GM18519 (cell line): Measurements from ENCODE around the gene RPGR.

ENCODE experiments used
- ATAC-seq: cut with Tn5 transposase; IDR thresholded peaks from one replicate; pipeline ENCODE4 v1.9.1; 2021; ENCODE audit warnings: mild to moderate bottlenecking, moderate library complexity; ENCODE audit not compliant: unreplicated experiment, low FRiP score

The RPGR gene

GRCh38 chrX:38268011-38268410 is 59.3 kb downstream of the RPGR start:
- ATAC-seq, result no peak

DNA sequence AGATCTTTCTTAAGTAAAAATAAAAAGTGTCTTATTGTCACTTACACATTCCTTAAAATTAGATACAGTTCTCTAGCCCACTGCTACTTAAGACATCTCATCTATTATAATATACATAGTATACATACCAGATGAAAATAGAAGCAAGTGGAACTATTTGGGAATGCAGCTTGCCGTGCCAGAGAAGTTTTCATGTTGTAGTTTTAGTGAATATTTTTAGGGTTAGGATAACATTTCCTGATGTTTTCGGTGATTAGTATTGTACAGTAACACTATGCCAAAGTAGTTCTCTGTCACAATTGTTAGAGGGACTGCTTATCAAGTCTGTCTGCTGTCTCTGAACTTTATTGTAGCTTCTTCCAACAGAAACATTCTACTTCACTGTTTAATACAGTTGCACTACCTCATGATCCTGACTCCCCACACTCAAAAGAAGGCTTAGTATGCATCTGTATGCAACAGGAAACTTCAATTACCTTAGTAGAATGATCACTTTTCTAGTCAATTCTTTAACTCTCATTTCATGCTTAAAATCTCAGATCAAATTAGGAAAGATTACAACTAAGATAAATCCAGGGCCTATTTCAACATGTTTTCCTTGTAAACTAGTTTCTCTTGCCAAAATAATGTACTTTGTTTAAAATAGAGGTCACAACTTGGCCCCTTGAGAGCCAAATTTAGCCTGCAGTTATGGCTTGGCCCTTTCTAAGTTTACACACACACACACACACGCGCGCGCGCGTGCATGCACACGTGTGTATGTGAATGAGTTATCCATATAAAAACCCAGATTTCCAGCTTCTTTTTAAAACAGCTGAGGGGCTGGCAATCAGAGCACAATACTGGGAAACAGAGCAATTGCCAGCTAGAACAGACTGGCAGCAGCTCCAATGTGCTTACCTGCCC is 64.3 kb downstream of the RPGR start:
- no peak for ATAC-seq

DNA sequence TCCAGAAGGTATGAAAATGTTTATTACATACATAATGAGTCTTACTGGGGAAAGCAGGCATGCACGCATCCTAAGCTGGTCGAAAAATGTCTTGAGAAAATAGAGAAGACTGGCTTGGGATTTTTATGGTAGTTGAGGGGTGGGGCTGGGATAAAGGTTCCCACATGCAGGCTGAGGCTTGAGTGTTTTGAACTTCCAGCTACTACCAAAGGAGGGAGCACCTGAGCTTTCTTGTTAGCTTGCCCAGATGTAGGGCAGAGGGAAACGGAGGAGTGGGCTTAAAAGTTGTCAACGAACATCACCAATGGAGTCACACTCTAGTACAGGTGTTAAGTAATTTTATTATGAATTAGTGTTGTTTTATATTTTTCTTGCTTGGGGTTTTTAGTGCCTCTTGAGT is 67.1 kb downstream of the RPGR start:
- no peak for ATAC-seq

DNA sequence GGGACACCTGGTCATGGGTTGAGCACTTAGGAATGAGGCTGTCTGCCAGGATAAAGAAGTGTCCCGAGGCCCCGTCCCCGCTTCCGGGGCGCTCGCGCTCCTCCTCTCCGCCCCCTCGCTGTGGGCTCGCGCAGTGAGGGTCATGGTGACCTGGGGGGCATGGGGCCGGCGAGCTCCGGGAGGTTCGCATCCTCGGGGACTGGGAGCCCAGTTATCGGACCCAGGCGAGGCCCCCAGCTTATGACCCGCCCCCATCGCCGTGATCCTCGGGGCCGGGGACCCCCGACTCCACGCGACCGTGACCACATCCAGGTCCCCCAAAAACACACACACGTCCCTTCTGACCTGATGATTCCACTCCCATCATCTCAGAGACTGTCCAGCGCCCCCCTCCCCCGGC is 71.3 kb downstream of the RPGR start:
- no peak for ATAC-seq

- no peak for ATAC-seq
These were observed 77.3 kb downstream of the RPGR start for GRCh38 chrX:38249965-38250364.

DNA sequence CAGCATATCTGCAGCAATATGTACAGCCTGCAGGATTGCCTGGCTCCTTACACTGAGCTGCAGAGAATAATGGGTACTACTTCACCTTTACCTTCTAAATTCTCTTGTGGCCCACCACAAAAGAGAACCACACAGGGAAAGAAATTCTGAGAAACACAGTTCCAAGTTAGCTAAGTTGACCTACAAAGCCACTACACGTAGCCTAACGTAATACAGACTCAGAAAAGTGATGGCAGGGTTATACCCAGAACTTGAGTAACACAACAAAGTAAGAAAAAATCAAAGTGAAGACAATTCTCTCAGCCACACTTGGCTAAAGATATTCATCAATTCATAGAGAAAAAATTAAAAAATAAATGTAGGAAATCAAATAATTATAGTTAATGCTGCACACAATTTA is 80.3 kb downstream of the RPGR start:
- no peak for ATAC-seq

GRCh38 chrX:38240541-38240940 is 86.8 kb downstream of the RPGR start:
- ATAC-seq, result no peak

DNA sequence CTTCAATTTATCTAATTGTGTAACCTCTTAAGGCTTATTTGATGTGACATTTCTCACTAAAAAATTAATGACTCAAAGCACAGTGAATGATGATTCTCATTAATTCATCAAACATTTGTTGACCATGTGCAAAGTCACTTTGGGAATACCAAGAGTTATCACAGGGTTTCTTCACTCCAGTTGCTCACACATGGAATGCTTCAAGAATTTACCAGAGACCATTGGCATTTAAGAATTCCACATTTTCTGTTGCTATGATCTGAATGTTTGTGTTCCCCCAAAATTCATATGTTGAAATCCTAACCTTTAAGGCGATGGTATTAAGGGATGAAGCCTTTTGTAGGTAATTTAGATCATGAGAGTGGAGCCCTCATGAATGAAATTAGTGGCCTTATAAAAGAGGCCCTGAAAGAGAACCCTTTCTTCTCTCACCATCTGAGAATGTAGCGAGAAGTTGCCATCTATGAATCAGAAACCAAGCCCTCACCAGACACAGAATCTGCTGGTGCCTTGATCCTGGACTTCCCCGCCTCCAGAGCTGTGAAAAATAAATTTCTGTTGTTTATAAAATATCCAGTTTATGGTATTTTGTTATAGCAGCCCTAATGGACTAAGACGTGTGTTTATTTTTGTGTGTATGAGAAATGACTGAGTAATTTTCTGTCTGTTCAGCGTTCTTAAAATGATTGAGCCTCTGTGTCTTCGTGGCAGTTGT is 90.3 kb downstream of the RPGR start:
- no peak for ATAC-seq

GRCh38 chrX:38233891-38234667 is 93.2 kb downstream of the RPGR start:
- no peak for ATAC-seq

DNA sequence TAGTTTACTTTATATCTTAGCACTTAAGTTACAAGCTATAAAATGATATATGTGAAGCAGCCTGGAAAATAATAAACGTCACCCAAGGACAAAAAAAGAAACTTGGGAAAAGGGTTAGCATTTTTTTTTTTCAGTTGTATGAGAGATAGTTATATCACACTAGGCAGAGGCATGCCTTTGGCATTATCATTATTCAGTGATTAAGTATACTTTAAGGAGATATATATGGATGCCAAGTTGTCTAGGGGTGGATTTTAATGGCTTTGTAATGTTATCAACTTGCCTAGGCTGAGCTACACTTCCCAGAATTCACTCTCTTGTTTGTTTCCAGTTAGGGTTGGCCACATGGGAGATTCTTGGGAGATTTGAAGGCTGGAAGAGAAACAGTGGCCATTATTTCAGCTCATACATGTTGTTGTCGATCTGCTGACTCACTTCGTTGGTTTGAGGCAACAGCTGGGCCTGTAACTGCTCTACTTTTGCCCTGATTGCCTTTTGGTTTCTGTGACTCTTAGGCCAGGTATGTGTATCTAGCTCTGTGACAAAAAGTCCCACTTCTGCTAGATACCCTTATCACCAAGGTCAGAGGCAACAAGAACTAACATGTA is 95.1 kb downstream of the RPGR start:
- no peak for ATAC-seq

- no peak for ATAC-seq
These were observed 102.2 kb downstream of the RPGR start for GRCh38 chrX:38225093-38225492.

GRCh38 chrX:38224160-38224559 is 103.1 kb downstream of the RPGR start:
- ATAC-seq, result no peak

DNA sequence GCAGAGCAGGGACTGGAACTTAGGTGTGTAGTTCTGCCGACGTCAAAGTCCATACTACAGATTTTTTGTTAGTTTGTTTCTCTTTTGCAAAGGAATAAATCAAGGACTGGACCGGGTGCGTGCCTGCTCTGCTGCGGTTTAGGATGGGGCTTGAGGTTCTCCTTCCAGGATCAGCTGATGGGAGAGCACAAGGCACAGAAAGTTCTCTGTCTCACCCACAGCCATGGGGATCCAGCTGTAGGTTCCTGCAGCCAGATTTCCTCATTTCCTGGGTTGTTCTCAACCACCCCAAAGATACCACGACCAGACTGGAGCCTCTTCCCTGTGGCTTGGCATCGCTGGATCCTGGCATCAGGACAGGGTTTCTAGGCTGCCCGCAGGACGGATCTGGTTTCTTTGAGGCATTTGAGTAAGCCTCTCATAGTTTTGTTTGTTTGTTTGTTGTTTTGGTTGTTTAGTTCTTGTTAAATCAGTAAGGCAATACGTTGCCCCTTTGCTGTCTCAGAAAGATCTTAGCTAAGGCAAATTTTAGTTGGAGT is 105.8 kb downstream of the RPGR start:
- ATAC-seq, result no peak

GRCh38 chrX:38220415-38221390 is 106.6 kb downstream of the RPGR start, which contains the start of gene SRPX:
Gene SRPX (minus strand): TSS chrX:38220871. CDS start chrX:38220792, 79 bp downstream.
- ATAC-seq, result no peak

DNA sequence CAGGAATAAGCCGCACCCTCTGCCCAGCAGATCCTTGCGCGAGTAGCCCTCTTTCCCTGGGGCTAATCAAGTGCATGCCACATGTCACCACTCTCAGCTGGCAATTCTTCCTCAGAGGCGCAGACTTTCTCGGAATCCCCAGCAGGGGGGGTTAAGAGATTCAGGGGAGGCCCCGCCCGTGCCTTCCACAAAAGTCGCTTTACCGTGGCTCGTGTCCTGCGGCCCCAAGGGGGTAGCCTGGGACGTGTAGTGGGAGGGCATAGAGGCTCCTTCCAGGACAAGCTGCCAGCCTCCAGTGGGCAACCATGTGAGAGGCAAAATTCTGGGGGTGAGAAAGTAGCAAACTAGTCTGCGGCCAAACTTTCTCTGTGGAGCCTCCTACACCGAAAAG is 107.3 kb downstream of the RPGR start:
- no peak for ATAC-seq
